Osteoblast (primary cell): Measurements from ENCODE around the gene ADRM1. TPM values are rescaled to one million over a fixed set of nuclear protein-coding genes. Genes with fewer than 3 reads are reported as not detected.

Source experiments
- DNase-seq: peaks from one replicate; pipeline ENCODE4 v3.0.0; 2011; ENCODE audit warnings: low spot score, mixed read lengths; ENCODE audit not compliant: insufficient read length; ENCODE audit errors: missing footprints
- H2AFZ ChIP-seq: 2 replicates; pipeline ENCODE4 v1.6.0; 2011; ENCODE audit warnings: mild to moderate bottlenecking, low read length
- H3K27ac ChIP-seq: 2 replicates; pipeline ENCODE4 v1.5.1; 2011; ENCODE audit warnings: mild to moderate bottlenecking, low read depth, low read length, moderate library complexity
- H3K27me3 ChIP-seq: 2 replicates; pipeline ENCODE4 v1.6.0; 2012; ENCODE audit warnings: mild to moderate bottlenecking, control low read depth, inconsistent platforms, low read length, moderate library complexity; ENCODE audit not compliant: insufficient read depth
- H3K36me3 ChIP-seq: 2 replicates; pipeline ENCODE4 v1.5.1; 2011; ENCODE audit warnings: mild to moderate bottlenecking, low read length, control low read depth, moderate library complexity; ENCODE audit not compliant: insufficient read depth
- H3K4me1 ChIP-seq: 2 replicates; pipeline ENCODE4 v1.5.1; 2011; ENCODE audit warnings: mild to moderate bottlenecking, low read length, control low read depth, moderate library complexity; ENCODE audit not compliant: insufficient read depth
- H3K4me2 ChIP-seq: 2 replicates; pipeline ENCODE4 v1.6.0; 2011; ENCODE audit warnings: mild to moderate bottlenecking, low read length; ENCODE audit not compliant: insufficient read depth
- H3K4me3 ChIP-seq: fragments of 200-600 bp; sonication (generic); 3 replicates; pipeline ENCODE4 v1.5.1; 2012; ENCODE audit warnings: mild to moderate bottlenecking, low read length, inconsistent platforms; ENCODE audit not compliant: insufficient read depth
- H3K79me2 ChIP-seq: 2 replicates; pipeline ENCODE4 v1.6.0; 2012; ENCODE audit warnings: mild to moderate bottlenecking, low read length, control low read depth, inconsistent platforms; ENCODE audit not compliant: insufficient read depth
- H3K9me3 ChIP-seq: 2 replicates; pipeline ENCODE4 v1.5.1; 2011; ENCODE audit warnings: low read depth, low read length, control low read depth
- H4K20me1 ChIP-seq: 2 replicates; pipeline ENCODE4 v1.6.0; 2012; ENCODE audit warnings: mild to moderate bottlenecking, low read length, control low read depth; ENCODE audit not compliant: insufficient read depth
- total RNA-seq: library from RNA; depleted of rRNA; stranded (reverse); fragments of >200 nt; gene quantifications from 2 replicates; pipeline ENCODE4 v1.2.3, GENCODE V29; 2012
- TF ChIP-seq, protein P1 (sequence below): IDR thresholded peaks from 2 replicates; pipeline ENCODE4 v1.5.1; 2011; ENCODE audit warnings: mild to moderate bottlenecking, low read depth, low read length, moderate library complexity; ENCODE audit errors: extremely low read depth

The ADRM1 gene
- total RNA-seq, 1 donor = 103 TPM

GRCh38 chr20:62277253-62277652, 25.5 kb upstream of the ADRM1 start:
- Histone ChIP-seq H3K79me2 (no peaks in the 10 kb centered on the region), H4K20me1 (peaks cover 14% of the 10 kb centered on the region)

GRCh38 chr20:62280303-62280702, 22.5 kb upstream of the ADRM1 start:
- H4K20me1 ChIP-seq = peaks cover 10% of the 10 kb centered on the region
- H3K4me2 ChIP-seq = no peak overlapping the region
- H3K4me3 ChIP-seq = no peak overlapping the region
- H3K27me3 ChIP-seq = no peaks in the 10 kb centered on the region
- no peak overlapping the region for H2AFZ ChIP-seq
- TF ChIP-seq, protein P1, sequence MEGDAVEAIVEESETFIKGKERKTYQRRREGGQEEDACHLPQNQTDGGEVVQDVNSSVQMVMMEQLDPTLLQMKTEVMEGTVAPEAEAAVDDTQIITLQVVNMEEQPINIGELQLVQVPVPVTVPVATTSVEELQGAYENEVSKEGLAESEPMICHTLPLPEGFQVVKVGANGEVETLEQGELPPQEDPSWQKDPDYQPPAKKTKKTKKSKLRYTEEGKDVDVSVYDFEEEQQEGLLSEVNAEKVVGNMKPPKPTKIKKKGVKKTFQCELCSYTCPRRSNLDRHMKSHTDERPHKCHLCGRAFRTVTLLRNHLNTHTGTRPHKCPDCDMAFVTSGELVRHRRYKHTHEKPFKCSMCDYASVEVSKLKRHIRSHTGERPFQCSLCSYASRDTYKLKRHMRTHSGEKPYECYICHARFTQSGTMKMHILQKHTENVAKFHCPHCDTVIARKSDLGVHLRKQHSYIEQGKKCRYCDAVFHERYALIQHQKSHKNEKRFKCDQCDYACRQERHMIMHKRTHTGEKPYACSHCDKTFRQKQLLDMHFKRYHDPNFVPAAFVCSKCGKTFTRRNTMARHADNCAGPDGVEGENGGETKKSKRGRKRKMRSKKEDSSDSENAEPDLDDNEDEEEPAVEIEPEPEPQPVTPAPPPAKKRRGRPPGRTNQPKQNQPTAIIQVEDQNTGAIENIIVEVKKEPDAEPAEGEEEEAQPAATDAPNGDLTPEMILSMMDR = no peak
- H3K27ac ChIP-seq = no peak overlapping the region
- H3K36me3 ChIP-seq = peaks cover 55% of the 10 kb centered on the region
- H3K4me1 ChIP-seq = no peaks in the 10 kb centered on the region
- DNase-seq = peak; percentile 1
- no peaks in the 10 kb centered on the region for H3K9me3 ChIP-seq
- no peaks in the 10 kb centered on the region for H3K79me2 ChIP-seq

More at GRCh38 chr20:62277253-62277652, 25.5 kb upstream of the ADRM1 start:
- Histone ChIP-seq H3K27me3 (no peaks in the 10 kb centered on the region), H3K4me3 (no peak overlapping the region), H3K9me3 (no peaks in the 10 kb centered on the region), H2AFZ (no peak overlapping the region), H3K4me1 (no peaks in the 10 kb centered on the region), H3K27ac (no peak overlapping the region), H3K36me3 (peaks cover 49% of the 10 kb centered on the region), H3K4me2 (no peak overlapping the region)
- TF ChIP-seq, protein P1 = no peak
- DNase-seq = peak; percentile 80

DNA sequence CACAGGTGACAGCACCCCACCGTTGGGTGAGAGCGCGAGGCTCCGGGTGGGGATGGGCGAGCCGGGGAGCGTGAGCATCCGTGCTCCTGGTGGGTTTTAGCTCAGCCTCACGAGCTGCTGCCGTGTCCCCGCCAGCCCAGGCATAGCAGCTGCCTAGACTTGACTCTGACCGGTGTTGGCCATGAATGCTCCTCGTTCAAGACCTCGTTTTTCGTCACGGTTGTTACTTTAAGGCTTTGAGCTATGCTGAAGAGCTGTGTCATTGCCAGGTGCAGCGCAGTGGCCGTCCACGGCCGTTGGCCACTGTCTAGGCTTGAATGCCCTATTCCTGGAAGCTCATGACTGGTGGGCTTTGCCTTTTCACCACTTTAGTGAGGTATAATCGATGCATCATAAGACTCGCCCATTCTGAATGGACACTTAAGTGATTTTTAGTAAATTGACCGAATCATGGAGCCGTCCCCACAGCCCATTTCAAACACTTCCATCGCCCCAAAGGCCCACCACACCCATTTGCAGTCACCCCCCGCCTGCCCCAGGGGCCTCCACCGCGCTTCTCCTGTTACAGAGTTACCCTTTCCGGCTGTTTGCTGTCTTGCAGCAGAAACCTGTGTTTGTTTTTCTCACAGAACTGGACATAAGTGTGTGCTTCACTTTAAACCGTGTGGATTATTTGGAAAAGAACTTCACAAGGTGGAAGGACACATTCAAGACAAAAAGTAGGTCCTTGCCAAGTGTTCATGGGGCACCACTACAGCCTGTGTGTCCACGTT, 21.4 kb upstream of the ADRM1 start:
- Histone ChIP-seq H3K4me2 (no peak overlapping the region), H3K36me3 (peaks cover 60% of the 10 kb centered on the region), H2AFZ (no peak overlapping the region), H3K27ac (no peak overlapping the region), H3K9me3 (no peaks in the 10 kb centered on the region), H3K4me3 (no peak overlapping the region), H3K4me1 (no peaks in the 10 kb centered on the region), H3K79me2 (no peaks in the 10 kb centered on the region), H4K20me1 (peaks cover 8% of the 10 kb centered on the region), H3K27me3 (no peaks in the 10 kb centered on the region)
- TF ChIP-seq, protein P1 = no peak
- peak; percentile 66 for DNase-seq

DNA sequence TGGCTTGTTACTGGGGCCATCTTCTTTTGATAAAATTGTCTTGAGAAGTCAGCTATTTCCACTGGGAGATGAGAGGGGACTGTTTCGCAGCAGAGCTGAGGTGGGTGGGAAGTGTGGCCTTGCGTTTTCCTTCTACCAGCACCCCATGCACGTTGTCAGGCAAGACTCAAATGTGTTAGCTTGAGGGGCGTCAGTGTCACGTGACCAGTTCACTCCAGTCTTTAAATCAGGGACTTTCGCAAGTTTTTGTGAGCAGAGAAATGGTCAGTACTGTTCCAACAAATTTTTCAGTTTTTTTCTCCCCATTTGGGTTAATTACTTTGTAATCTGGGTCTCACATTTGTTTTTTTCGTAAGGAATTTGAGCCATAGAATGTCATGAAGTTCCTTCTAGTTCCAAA, 20.7 kb upstream of the ADRM1 start:
- H2AFZ ChIP-seq = no peak overlapping the region
- no peaks in the 10 kb centered on the region for H3K4me1 ChIP-seq
- H3K27me3 ChIP-seq = no peaks in the 10 kb centered on the region
- no peaks in the 10 kb centered on the region for H3K79me2 ChIP-seq
- peak; percentile 49 for DNase-seq
- no peak overlapping the region for H3K4me2 ChIP-seq
- no peak overlapping the region for H3K27ac ChIP-seq
- TF ChIP-seq, protein P1 = no peak
- H3K36me3 ChIP-seq = peaks cover 66% of the 10 kb centered on the region
- H3K9me3 ChIP-seq = no peaks in the 10 kb centered on the region
- H3K4me3 ChIP-seq = no peak overlapping the region
- H4K20me1 ChIP-seq = peaks cover 4% of the 10 kb centered on the region
